Suprapubic skin (tissue), 4 donors: ENCODE results near the gene RTEL1. TPM values are rescaled to one million over a fixed set of nuclear protein-coding genes. Genes with fewer than 3 reads are reported as not detected.

ENCODE experiments used
- DNase-seq, 2 donors: peaks; one replicate each; pipeline ENCODE4 v3.0.0-alpha.2; 2019; ENCODE audit warnings: low spot score in 2 of 2
- H3K27ac ChIP-seq: fragments of 200-600 bp; sonication (generic); one replicate; pipeline ENCODE4 v1.5.1; 2019
- H3K27me3 ChIP-seq: fragments of 200-600 bp; sonication (generic); one replicate; pipeline ENCODE4 v1.5.1; 2019
- H3K36me3 ChIP-seq: fragments of 200-600 bp; sonication (generic); one replicate; pipeline ENCODE4 v1.5.1; 2019
- H3K4me1 ChIP-seq: fragments of 200-600 bp; sonication (generic); one replicate; pipeline ENCODE4 v1.5.1; 2019
- H3K4me3 ChIP-seq: fragments of 200-600 bp; sonication (generic); one replicate; pipeline ENCODE4 v1.5.1; 2019; ENCODE audit warnings: mild to moderate bottlenecking
- H3K9me3 ChIP-seq: fragments of 200-600 bp; sonication (generic); one replicate; pipeline ENCODE4 v1.5.1; 2019
- EP300 ChIP-seq: sonication (generic); formaldehyde crosslinking; IDR thresholded peaks from one replicate; pipeline ENCODE4 v1.6.1; 2017; ENCODE audit warnings: antibody characterized with exemption
- POLR2A ChIP-seq, 2 donors: fragments of 450-650 bp; IDR thresholded peaks; one replicate each; pipeline ENCODE4 v1.6.1; 2017; ENCODE audit warnings: antibody characterized with exemption in 2 of 2, mild to moderate bottlenecking in 2 of 2, moderate library complexity in 2 of 2
- POLR2AphosphoS5 ChIP-seq, 3 donors: sonication (generic); formaldehyde crosslinking; IDR thresholded peaks; one replicate each; pipeline ENCODE4 v1.6.1; 2017; ENCODE audit warnings: antibody characterized with exemption in 3 of 3
- WGBS: methylation state at CpG from one replicate; pipeline ENCODE4 v1.1.5; 2018; 5-methylcytosine and 5-hydroxymethylcytosine counted together
- total RNA-seq, 4 donors: library from RNA; depleted of rRNA; stranded (reverse); fragments of >200 nt; gene quantifications; one replicate each; pipeline ENCODE4 v1.1.0, GENCODE V29; 2016
- TF ChIP-seq, protein P1 (sequence below), 2 donors: fragments of 200-600 bp in 1 of 2; fragments of 450-650 bp in 1 of 2; sonication (generic) in 1 of 2; IDR thresholded peaks; one replicate each; pipeline ENCODE4 v1.5.1; 2016 to 2019; ENCODE audit warnings: antibody characterized with exemption in 2 of 2, mild to moderate bottlenecking in 1 of 2, moderate library complexity in 1 of 2

RTEL1 gene
- total RNA-seq, 4 donors from 2014 or later: 6.9 to 26.6 (median 13.9) TPM

DNA sequence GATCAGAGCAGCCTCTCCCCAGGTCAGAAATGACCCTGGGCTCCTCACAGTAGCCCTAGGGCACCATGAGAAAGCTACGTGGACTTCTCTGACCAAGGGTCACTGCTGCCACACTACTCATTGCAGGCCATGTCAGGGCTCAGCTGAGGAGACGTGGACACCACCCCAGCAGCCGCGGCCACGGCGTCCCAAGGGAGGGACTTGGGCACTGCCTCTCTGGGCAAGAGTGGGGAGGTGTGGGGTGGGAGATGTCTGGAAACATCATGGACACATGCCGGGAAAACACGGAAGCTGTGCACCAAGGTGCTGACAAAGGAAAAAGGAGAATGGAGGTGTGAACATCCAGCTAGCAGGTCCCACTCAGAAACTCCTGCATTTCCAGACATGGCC is 40.2 kb upstream of the RTEL1 start:
- no peak overlapping the region for H3K27ac ChIP-seq
- H3K27me3 ChIP-seq: no peaks in the 10 kb centered on the region
- no peaks in the 10 kb centered on the region for H3K9me3 ChIP-seq
- peaks cover 35% of the 10 kb centered on the region for H3K36me3 ChIP-seq
- DNase-seq: no peak
- peaks cover under 1% of the 10 kb centered on the region for H3K4me1 ChIP-seq
- TF ChIP-seq EP300 (no peak), POLR2AphosphoS5 (IDR thresholded peaks at IDR 0.05) (no peak), POLR2A (IDR thresholded peaks at IDR 0.05) (no peak)
- TF ChIP-seq, protein P1, sequence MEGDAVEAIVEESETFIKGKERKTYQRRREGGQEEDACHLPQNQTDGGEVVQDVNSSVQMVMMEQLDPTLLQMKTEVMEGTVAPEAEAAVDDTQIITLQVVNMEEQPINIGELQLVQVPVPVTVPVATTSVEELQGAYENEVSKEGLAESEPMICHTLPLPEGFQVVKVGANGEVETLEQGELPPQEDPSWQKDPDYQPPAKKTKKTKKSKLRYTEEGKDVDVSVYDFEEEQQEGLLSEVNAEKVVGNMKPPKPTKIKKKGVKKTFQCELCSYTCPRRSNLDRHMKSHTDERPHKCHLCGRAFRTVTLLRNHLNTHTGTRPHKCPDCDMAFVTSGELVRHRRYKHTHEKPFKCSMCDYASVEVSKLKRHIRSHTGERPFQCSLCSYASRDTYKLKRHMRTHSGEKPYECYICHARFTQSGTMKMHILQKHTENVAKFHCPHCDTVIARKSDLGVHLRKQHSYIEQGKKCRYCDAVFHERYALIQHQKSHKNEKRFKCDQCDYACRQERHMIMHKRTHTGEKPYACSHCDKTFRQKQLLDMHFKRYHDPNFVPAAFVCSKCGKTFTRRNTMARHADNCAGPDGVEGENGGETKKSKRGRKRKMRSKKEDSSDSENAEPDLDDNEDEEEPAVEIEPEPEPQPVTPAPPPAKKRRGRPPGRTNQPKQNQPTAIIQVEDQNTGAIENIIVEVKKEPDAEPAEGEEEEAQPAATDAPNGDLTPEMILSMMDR (IDR thresholded peaks at IDR 0.05): no peak
- 97% methylated on average over 8 of the region's 8 CpGs for WGBS
- H3K4me3 ChIP-seq: no peak overlapping the region

DNA sequence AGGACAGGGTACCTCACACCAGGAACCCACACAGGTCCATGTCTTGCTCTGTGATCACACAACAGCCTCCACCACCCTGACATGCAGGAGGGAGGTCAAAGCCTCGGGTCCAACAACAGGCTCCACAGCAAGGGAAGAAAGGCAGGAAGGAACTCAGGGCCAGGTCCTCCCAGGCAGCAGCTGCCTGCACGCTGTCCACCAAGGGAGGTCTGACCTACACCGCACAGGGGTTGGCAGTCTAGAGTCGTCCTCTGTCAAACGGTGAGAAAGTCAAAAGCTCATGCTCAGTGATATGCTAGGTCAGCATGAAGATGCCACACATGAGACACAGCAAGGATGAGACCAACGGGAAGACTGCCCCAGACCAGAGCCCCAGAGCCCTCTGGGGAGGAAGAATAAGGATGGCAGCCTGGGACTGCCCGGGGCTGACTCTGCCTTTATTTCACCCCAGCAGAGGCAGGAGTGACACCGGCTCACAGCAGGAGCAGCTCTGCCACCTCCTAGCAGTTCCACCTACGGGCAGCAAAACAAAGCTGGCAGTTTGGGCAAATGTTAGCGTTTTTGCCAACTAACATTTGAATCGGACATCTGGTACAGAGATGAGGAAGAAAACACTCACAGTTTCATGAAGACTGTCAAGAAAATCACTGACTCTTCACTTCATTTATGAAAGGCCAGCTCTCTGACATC is 39.7 kb upstream of the RTEL1 start:
- H3K36me3 ChIP-seq: peaks cover 35% of the 10 kb centered on the region
- no peaks in the 10 kb centered on the region for H3K4me1 ChIP-seq
- no peak overlapping the region for H3K4me3 ChIP-seq
- no peaks in the 10 kb centered on the region for H3K9me3 ChIP-seq
- TF ChIP-seq, protein P1 (IDR thresholded peaks at IDR 0.05): no peak
- no peak for TF ChIP-seq POLR2A (IDR thresholded peaks at IDR 0.05)
- no peak for TF ChIP-seq EP300
- TF ChIP-seq POLR2AphosphoS5 (IDR thresholded peaks at IDR 0.05): no peak
- DNase-seq: no peak
- 89% methylated on average over 11 of the region's 11 CpGs for WGBS
- H3K27ac ChIP-seq: no peak overlapping the region
- no peaks in the 10 kb centered on the region for H3K27me3 ChIP-seq

DNA sequence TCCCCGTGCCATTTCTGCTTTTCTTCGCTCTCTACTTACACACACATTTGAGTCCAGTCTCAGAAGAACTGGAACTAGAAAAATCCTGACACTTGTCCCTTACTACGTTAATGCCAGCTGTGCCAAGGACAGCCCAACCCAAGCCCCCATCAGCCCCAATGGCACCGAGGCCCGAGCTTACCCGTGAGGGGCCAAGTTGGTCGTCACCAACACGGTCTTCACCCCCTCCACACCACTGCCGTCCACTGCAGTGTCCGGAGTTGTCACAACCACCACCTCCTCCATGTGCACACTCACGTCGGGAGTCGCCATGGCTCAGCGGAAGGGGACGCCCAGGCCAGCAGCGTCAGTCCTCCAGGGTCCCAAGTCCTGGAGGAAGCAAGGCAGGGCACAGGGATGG is 39.0 kb upstream of the RTEL1 start:
- WGBS: 96% methylated on average over 14 of the region's 16 CpGs
- no peak overlapping the region for H3K27ac ChIP-seq
- no peak overlapping the region for H3K4me3 ChIP-seq
- H3K27me3 ChIP-seq: no peaks in the 10 kb centered on the region
- no peaks in the 10 kb centered on the region for H3K4me1 ChIP-seq
- H3K9me3 ChIP-seq: no peaks in the 10 kb centered on the region
- DNase-seq: no peak
- peaks cover 35% of the 10 kb centered on the region for H3K36me3 ChIP-seq
- TF ChIP-seq POLR2AphosphoS5 (IDR thresholded peaks at IDR 0.05) (no peak), POLR2A (IDR thresholded peaks at IDR 0.05) (no peak), EP300 (no peak)
- TF ChIP-seq, protein P1 (IDR thresholded peaks at IDR 0.05): no peak

DNA sequence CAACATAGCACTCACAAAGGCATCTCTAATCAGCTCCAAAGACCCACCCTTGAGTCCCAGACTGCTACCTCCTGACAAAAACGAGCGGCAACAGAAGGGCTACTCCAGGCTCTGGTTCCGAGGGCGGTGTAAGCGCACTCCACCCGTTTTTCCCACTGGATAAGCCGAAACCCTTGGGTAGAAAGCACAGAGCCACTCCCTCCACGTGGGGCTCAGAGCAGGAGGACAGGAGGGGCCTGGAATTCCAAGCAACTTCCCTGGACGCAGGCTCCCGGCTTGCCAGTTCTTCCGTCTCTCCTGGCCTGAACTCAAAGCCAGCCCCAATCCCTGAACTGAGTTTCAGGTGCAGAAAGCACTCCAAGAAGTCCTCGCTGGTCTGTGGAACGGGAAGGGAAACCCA is 38.6 kb upstream of the RTEL1 start:
- Histone ChIP-seq H3K27ac (no peak overlapping the region), H3K9me3 (no peaks in the 10 kb centered on the region), H3K4me3 (no peak overlapping the region), H3K4me1 (no peaks in the 10 kb centered on the region), H3K27me3 (no peaks in the 10 kb centered on the region), H3K36me3 (peaks cover 35% of the 10 kb centered on the region)
- TF ChIP-seq EP300: no peak
- no peak for TF ChIP-seq POLR2A (IDR thresholded peaks at IDR 0.05)
- TF ChIP-seq, protein P1 (IDR thresholded peaks at IDR 0.05): no peak
- TF ChIP-seq POLR2AphosphoS5 (IDR thresholded peaks at IDR 0.05): no peak
- no peak for DNase-seq
- WGBS: 91% methylated on average over 13 of the region's 13 CpGs

DNA sequence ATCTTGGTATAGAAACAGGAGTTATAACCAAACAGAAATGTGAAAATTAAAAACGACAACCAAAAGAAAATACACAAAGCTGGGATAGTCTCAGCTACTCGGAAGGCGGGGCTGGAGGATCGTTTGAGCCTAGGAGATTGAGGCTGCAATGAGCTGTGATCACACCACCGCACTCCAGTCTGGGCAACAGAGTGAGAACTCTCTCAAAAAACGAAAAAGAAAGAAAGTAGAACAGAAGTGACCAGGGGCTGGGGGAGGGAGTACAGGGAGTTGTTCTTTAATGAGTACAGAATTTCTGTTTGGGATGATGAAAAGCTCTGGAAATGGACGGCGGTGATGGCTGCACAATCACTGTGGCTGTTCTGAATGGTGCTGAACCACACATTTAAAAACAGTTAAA is 37.1 kb upstream of the RTEL1 start:
- TF ChIP-seq EP300 (no peak), POLR2AphosphoS5 (IDR thresholded peaks at IDR 0.05) (no peak), POLR2A (IDR thresholded peaks at IDR 0.05) (no peak)
- TF ChIP-seq, protein P1 (IDR thresholded peaks at IDR 0.05): no peak

More for the DNA sequence above, 37.1 kb upstream of the RTEL1 start:
- H3K27ac ChIP-seq: no peak overlapping the region
- DNase-seq: no peak
- peaks cover 6% of the 10 kb centered on the region for H3K4me1 ChIP-seq
- WGBS: 84% methylated on average over 8 of the region's 8 CpGs
- H3K27me3 ChIP-seq: no peaks in the 10 kb centered on the region
- H3K36me3 ChIP-seq: peaks cover 32% of the 10 kb centered on the region
- no peaks in the 10 kb centered on the region for H3K9me3 ChIP-seq
- H3K4me3 ChIP-seq: no peak overlapping the region
